ENCODE data around the gene TRPV5.
"Not testable (repeated sequence)": the region's sequence is repeated elsewhere in the genome, so short reads cannot be mapped to it uniquely, and the experiment has no call there.

The TRPV5 gene

GRCh38 chr7:142933624-142934023, at the start of gene TRPV5:
Gene TRPV5 (minus strand): TSS chr7:142933746. CDS start chr7:142933459, 287 bp downstream.
- DNase-seq (ENCODE audit: low spot score) = no peak

GRCh38 chr7:142978402-142978801, 44.9 kb upstream of the TRPV5 start:
- DNase-seq (ENCODE audit: low spot score) = not testable (repeated sequence)

GRCh38 chr7:142974626-142975025, 41.1 kb upstream of the TRPV5 start:
- DNase-seq (ENCODE audit: low spot score) = no peak

- no peak for DNase-seq (ENCODE audit: low spot score)
Observed at GRCh38 chr7:142969183-142969582, 35.6 kb upstream of the TRPV5 start.

- no peak for DNase-seq (ENCODE audit: low spot score)
Observed at GRCh38 chr7:142968229-142968628, 34.7 kb upstream of the TRPV5 start.

- DNase-seq (ENCODE audit: low spot score) = no peak
Observed at GRCh38 chr7:142964502-142965246, 31.1 kb upstream of the TRPV5 start.

GRCh38 chr7:142963993-142964392, 30.4 kb upstream of the TRPV5 start:
- no peak for DNase-seq (ENCODE audit: low spot score)

GRCh38 chr7:142962991-142963390, 29.4 kb upstream of the TRPV5 start:
- no peak for DNase-seq (ENCODE audit: low spot score)

- no peak for DNase-seq (ENCODE audit: low spot score)
Observed at GRCh38 chr7:142961973-142962926, 28.7 kb upstream of the TRPV5 start, which contains the start of gene KEL. Gene KEL (minus strand): TSS chr7:142962363. CDS start chr7:142962206, 157 bp downstream.

GRCh38 chr7:142961595-142961972, 28.0 kb upstream of the TRPV5 start:
- DNase-seq (ENCODE audit: low spot score) = no peak

- no peak for DNase-seq (ENCODE audit: low spot score)
Observed at GRCh38 chr7:142960955-142961512, 27.5 kb upstream of the TRPV5 start.

GRCh38 chr7:142959202-142959601, 25.7 kb upstream of the TRPV5 start:
- no peak for DNase-seq (ENCODE audit: low spot score)

GRCh38 chr7:142957723-142958122, 24.2 kb upstream of the TRPV5 start:
- DNase-seq (ENCODE audit: low spot score) = no peak

- no peak for DNase-seq (ENCODE audit: low spot score)
Observed at GRCh38 chr7:142956951-142957623, 23.5 kb upstream of the TRPV5 start.

GRCh38 chr7:142954680-142955268, 21.2 kb upstream of the TRPV5 start:
- no peak for DNase-seq (ENCODE audit: low spot score)

- no peak for DNase-seq (ENCODE audit: low spot score)
Observed at GRCh38 chr7:142950235-142950634, 16.7 kb upstream of the TRPV5 start.

- DNase-seq (ENCODE audit: low spot score) = no peak
Observed at GRCh38 chr7:142948603-142949002, 15.1 kb upstream of the TRPV5 start.

- no peak for DNase-seq (ENCODE audit: low spot score)
Observed at GRCh38 chr7:142945001-142945400, 11.5 kb upstream of the TRPV5 start.

GRCh38 chr7:142943706-142944268, 10.2 kb upstream of the TRPV5 start:
- DNase-seq (ENCODE audit: low spot score) = no peak

- no peak for DNase-seq (ENCODE audit: low spot score)
Observed at GRCh38 chr7:142942746-142943145, 9.2 kb upstream of the TRPV5 start.

GRCh38 chr7:142941541-142941940, 8.0 kb upstream of the TRPV5 start:
- no peak for DNase-seq (ENCODE audit: low spot score)
